Measurements from ENCODE around the gene PRKG1. TPM values are rescaled to one million over a fixed set of nuclear protein-coding genes. Genes with fewer than 3 reads are reported as not detected.

The PRKG1 gene
- total and polyA plus RNA-seq, 2 experiments from 2014 or later: 18.2 to 21.1 TPM

GRCh38 chr10:52100011-52100547 lies 1025.8 kb downstream of the PRKG1 start:
- DNase-seq (ENCODE audit: low spot score) (no peak), ATAC-seq (no peak)
- Mint-ChIP-seq H3K4me3 (no peak overlapping the region), H3K27ac (no peak overlapping the region), H3K4me1 (peaks cover 5% of the 10 kb centered on the region), H3K27me3 (ENCODE audit: insufficient read depth, low read depth, poor library complexity) (no peaks in the 10 kb centered on the region), H3K36me3 (ENCODE audit: low read depth) (peaks cover 11% of the 10 kb centered on the region; the same call in 2 of the 3 replicates), H3K9me3 (peaks cover 7% of the 10 kb centered on the region; the same call in 2 of the 3 replicates)
- Histone ChIP-seq H3K4me3 (no peak overlapping the region), H3K36me3 (ENCODE audit: insufficient read depth) (0 out of 2 replicates have a peak, but pooled peaks cover 4% of the 10 kb centered on the region), H3K4me2 (no peak overlapping the region), H3F3A (replicated peaks; ENCODE audit: low read depth) (no peaks in the 10 kb centered on the region), H3K9me2 (ENCODE audit: insufficient read depth) (no peaks in the 10 kb centered on the region), H4K20me1 (replicated peaks; ENCODE audit: insufficient read depth) (no peaks in the 10 kb centered on the region), H3K27ac (ENCODE audit: low read depth) (no peak overlapping the region), H2AFZ (no peak overlapping the region), H3K79me2 (replicated peaks; ENCODE audit: insufficient read depth) (no peaks in the 10 kb centered on the region), H3K27me3 (ENCODE audit: insufficient read depth) (no peaks in the 10 kb centered on the region), H3K4me1 (ENCODE audit: insufficient read depth) (peaks cover 4% of the 10 kb centered on the region; the same call in 1 of the 2 replicates)
- TF ChIP-seq EZH2 (IDR thresholded peaks at IDR 0.05; ENCODE audit: low read depth, unreplicated experiment) (no peak), CTCF (conservative IDR thresholded peaks at IDR 0.05; ENCODE audit: low read depth in 2 of 2) (no peak), STAT1 (IDR thresholded peaks at IDR 0.05; ENCODE audit: unreplicated experiment) (no peak), ZNF462 (CRISPR knock-in tag; IDR thresholded peaks at IDR 0.05) (no peak), POLR2AphosphoS5 (IDR thresholded peaks at IDR 0.05; ENCODE audit: low read depth) (no peak), ZNF114 (CRISPR knock-in tag; IDR thresholded peaks at IDR 0.05) (no peak), NANOG (IDR thresholded peaks at IDR 0.05; ENCODE audit: borderline replicate concordance) (no peak), JUNB (IDR thresholded peaks at IDR 0.05; ENCODE audit: unreplicated experiment) (no peak), CREB1 (CRISPR knock-in tag; IDR thresholded peaks at IDR 0.05; ENCODE audit: low read depth) (no peak), ZNF331 (CRISPR knock-in tag; IDR thresholded peaks at IDR 0.05; ENCODE audit: low read depth) (no peak), REST (IDR thresholded peaks at IDR 0.05; ENCODE audit: unreplicated experiment) (no peak), ETS1 (IDR thresholded peaks at IDR 0.05) (no peak), EZH2phosphoT487 (IDR thresholded peaks at IDR 0.05; ENCODE audit: unreplicated experiment) (no peak)

Measured in GM23338 (cell line).